Loucy (cell line): Measurements from ENCODE around the gene NEK4.

Source experiments
- CTCF ChIP-seq: fragments of 200-600 bp; sonication (generic); conservative IDR thresholded peaks from 2 replicates; pipeline ENCODE4 v1.5.1; 2014; ENCODE audit warnings: mild to moderate bottlenecking, antibody characterized with exemption, low read length
- EZH2phosphoT487 ChIP-seq: fragments of 200-600 bp; IDR thresholded peaks from 2 replicates; pipeline ENCODE4 v1.6.1; 2018; ENCODE audit warnings: antibody characterized with exemption, mild to moderate bottlenecking, moderate library complexity, borderline replicate concordance

- TF ChIP-seq CTCF (no peak), EZH2phosphoT487 (no peak)
These were observed 48.2 kb downstream of the NEK4 start for GRCh38 chr3:52722491-52722890.
